HG03558 (cell line): Measurements from ENCODE around the gene SPATA7.

Source experiments
- ATAC-seq: cut with Tn5 transposase; IDR thresholded peaks from one replicate; pipeline ENCODE4 v1.9.1; 2021; ENCODE audit warnings: moderate number of reproducible peaks; ENCODE audit not compliant: unreplicated experiment; ENCODE audit errors: extremely low read depth

The SPATA7 gene

DNA sequence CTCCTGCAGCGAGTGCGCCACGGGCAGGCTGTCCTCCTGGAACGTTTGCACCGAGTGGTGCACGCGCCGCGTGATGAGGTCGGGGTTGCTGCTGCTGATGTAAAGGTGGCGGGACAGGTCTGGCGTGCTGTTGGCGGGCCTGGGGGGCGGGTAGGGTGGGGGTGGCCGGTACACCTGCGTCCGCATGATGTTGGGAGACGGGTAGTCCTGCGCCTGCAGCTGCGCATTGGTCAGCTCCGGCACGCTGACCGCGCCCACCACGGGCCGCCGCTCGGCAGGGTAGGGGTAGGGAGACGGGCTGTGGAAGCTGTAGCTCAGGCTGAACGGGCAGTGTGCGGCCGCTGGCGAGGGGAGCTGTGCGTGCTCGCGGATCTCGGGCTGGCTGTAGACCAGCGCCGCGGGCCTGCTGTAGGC, 94.1 kb downstream of the SPATA7 start:
- no peak for ATAC-seq

DNA sequence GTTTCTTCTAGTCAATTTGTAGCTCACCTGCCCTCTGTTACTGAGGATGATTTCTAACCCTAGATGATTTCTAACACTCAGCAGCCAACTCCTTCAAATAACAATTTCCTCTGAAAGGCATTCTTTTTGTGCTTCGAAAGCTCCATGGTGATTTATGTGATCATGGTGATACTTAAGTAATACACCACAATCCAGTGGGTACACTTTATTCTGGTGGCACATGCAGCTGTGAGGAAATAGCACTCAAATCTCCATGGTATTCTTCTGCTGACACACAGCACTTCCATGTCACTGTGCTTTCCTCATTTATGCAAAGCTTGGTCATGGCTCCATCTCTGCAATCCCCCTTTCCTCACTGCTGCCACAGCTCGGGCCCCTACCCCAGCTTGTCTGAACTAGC, 95.6 kb downstream of the SPATA7 start:
- no peak for ATAC-seq

DNA sequence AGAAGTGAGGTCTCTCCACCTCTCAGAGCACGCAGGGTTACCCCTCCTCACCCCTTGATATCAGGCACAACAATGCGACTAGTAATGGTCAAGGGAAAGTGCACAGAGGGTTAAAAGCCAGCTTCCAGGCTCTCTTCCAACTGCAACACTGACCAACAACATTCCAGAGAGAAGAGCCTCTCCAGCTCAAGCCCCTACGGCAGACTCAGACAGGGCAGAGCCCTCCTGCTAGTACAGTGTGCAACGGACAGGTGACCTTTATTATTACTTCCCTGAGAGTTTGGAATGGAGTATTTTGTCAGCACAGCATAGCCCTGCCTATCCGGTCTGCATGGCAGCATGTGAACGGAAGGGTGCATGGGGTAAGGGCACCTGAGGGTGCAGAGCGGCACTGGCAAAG, 96.3 kb downstream of the SPATA7 start:
- no peak for ATAC-seq

DNA sequence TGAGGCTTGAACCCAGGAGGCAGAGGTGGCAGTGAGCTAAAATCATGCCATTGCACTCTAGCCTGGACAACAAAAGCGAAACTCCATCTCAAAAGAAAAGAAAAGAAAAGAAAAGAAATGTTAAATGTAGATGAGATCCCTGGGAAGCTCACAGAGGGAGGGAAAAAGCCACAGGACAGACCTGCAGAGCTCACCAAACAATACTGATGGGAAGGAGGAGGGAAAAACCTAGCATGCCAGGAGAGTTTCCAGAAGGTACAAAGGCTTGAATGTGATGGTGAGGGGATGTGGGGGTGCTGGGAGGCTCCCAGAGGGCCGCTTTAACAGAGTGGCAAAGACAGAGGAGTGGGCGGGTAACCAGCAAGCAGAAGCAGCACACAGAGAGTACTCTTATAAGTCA, 97.1 kb downstream of the SPATA7 start:
- no peak for ATAC-seq
